GM19023 (cell line): ENCODE results near the gene SP6.

Source experiments
- ATAC-seq: cut with Tn5 transposase; IDR thresholded peaks from one replicate; pipeline ENCODE4 v1.9.1; 2021; ENCODE audit warnings: mild to moderate bottlenecking, moderate library complexity; ENCODE audit not compliant: unreplicated experiment

Gene SP6

GRCh38 chr17:47879776-47880454 is 29.0 kb upstream of the SP6 start:
- ATAC-seq = no peak

- ATAC-seq = no peak
Measured at GRCh38 chr17:47879028-47879585, 28.1 kb upstream of the SP6 start.

GRCh38 chr17:47878203-47879027 is 27.5 kb upstream of the SP6 start:
- ATAC-seq = no peak

- no peak for ATAC-seq
Measured at GRCh38 chr17:47877368-47878034, 26.5 kb upstream of the SP6 start.

- no peak for ATAC-seq
Measured at GRCh38 chr17:47875011-47875985, 24.3 kb upstream of the SP6 start.

- ATAC-seq = no peak
Measured at GRCh38 chr17:47873200-47874090, 22.5 kb upstream of the SP6 start.

- ATAC-seq = no peak
Measured at GRCh38 chr17:47872651-47873161, 21.7 kb upstream of the SP6 start.

- no peak for ATAC-seq
Measured at GRCh38 chr17:47872019-47872650, 21.2 kb upstream of the SP6 start.

GRCh38 chr17:47871048-47871447 is 20.1 kb upstream of the SP6 start:
- ATAC-seq = no peak

GRCh38 chr17:47870056-47870455 is 19.1 kb upstream of the SP6 start:
- ATAC-seq = no peak

GRCh38 chr17:47869114-47869513 is 18.2 kb upstream of the SP6 start:
- ATAC-seq = no peak

- no peak for ATAC-seq
Measured at GRCh38 chr17:47867813-47868533, 17.0 kb upstream of the SP6 start.

- ATAC-seq = no peak
Measured at GRCh38 chr17:47866941-47867340, 16.0 kb upstream of the SP6 start.

- ATAC-seq = no peak
Measured at GRCh38 chr17:47864791-47865216, 13.8 kb upstream of the SP6 start.

- no peak for ATAC-seq
Measured at GRCh38 chr17:47862621-47863440, 11.9 kb upstream of the SP6 start.

GRCh38 chr17:47860386-47860785 is 9.4 kb upstream of the SP6 start:
- ATAC-seq = no peak
